HCT116 (cell line): ENCODE results near the gene BST2. TPM values are rescaled to one million over a fixed set of nuclear protein-coding genes. Genes with fewer than 3 reads are reported as not detected.

ENCODE experiments used
- ATAC-seq: fragments of 200-7000 bp; cut with Tn5 transposase; 2 replicates; pipeline ENCODE4 v1.9.1; 2020; ENCODE audit warnings: mild to moderate bottlenecking, moderate library complexity
- BruUV-seq: library from RNA; stranded (reverse); fragments of 400-500 nt; replicated peaks from 2 replicates; lab custom pipeline; 2021; lab: Mats Ljungman, UMichigan
- CTCF ChIA-PET: fragments of 300-600 bp; sonication (Branson Sonifier 250); formaldehyde crosslinking; loops from one replicate; lab custom pipeline; 2021; ENCODE audit warnings: antibody characterized with exemption; lab: Charles Lee
- POLR2A ChIA-PET: fragments of 300-600, 350-600 bp; sonication (Branson Sonifier 250); formaldehyde crosslinking; loops from one replicate; lab custom pipeline; 2021; ENCODE audit warnings: antibody characterized with exemption; lab: Charles Lee
- RAD21 ChIA-PET, 2 experiments: fragments of 300-600 bp; sonication (Branson Sonifier 250); formaldehyde crosslinking; loops; one replicate each; lab custom pipeline; 2023; ENCODE audit warnings: low total read pairs in 2 of 2; ENCODE audit not compliant: uncharacterized antibody in 2 of 2, unreplicated experiment in 2 of 2, low non-redundant PET in 1 of 2; lab: Charles Lee
- DNase-seq: peaks from one replicate; pipeline ENCODE4 v3.0.0-alpha.2; 2010; ENCODE audit warnings: low read depth, low spot score
- H2AFZ ChIP-seq: fragments of 200-600 bp; shearing (Covaris generic), sonication (generic); 2 replicates; pipeline ENCODE4 v1.6.1; 2017; ENCODE audit warnings: low read depth, mixed run types, mixed read lengths, antibody characterized with exemption, low read length; ENCODE audit not compliant: poor library complexity, severe bottlenecking
- H3K27ac ChIP-seq: 2 replicates; pipeline ENCODE4 v1.5.1; 2012; ENCODE audit warnings: low read depth, low read length
- H3K27me3 ChIP-seq: fragments of 200-600 bp; sonication (generic); 2 replicates; pipeline ENCODE4 v1.6.1; 2016; ENCODE audit warnings: mixed run types, low read length, mixed read lengths; ENCODE audit not compliant: insufficient read depth
- H3K36me3 ChIP-seq, 2 experiments: fragments of 200-500 bp in 1 of 2; fragments of 200-600 bp in 1 of 2; sonication (Bioruptor generic) in 1 of 2; sonication (generic) in 1 of 2; 2 replicates each; pipeline versions ENCODE4 v1.5.1 to v1.6.1; 2014 to 2016; ENCODE audit warnings: low read length in 2 of 2, inconsistent platforms in 1 of 2, mixed read lengths in 1 of 2, mixed run types in 1 of 2; ENCODE audit not compliant: insufficient read depth in 2 of 2, control insufficient read depth in 1 of 2
- H3K4me1 ChIP-seq, 2 experiments: fragments of 200-600 bp in 1 of 2; sonication (generic) in 1 of 2; 2 replicates each; pipeline versions ENCODE4 v1.5.1 to v1.6.1; 2012 to 2017; ENCODE audit warnings: low read length in 2 of 2, inconsistent platforms in 1 of 2, mild to moderate bottlenecking in 1 of 2, mixed read lengths in 1 of 2, mixed run types in 1 of 2, moderate library complexity in 1 of 2; ENCODE audit not compliant: insufficient read depth in 2 of 2, control insufficient read depth in 1 of 2
- H3K4me2 ChIP-seq: fragments of 200-600 bp; sonication (generic); 2 replicates; pipeline ENCODE4 v1.6.1; 2017; ENCODE audit warnings: mixed run types, low read length, mixed read lengths
- H3K4me3 ChIP-seq, 2 experiments: fragments of 200-600 bp in 1 of 2; sonication (generic) in 1 of 2; replicated peaks in 1 of 2; 2 replicates each; pipeline ENCODE4 v1.5.1; 2011 to 2016; ENCODE audit warnings: low read length in 2 of 2, control low read depth in 1 of 2, low read depth in 1 of 2, mild to moderate bottlenecking in 1 of 2, mixed read lengths in 1 of 2, mixed run types in 1 of 2
- H3K79me2 ChIP-seq: fragments of 200-600 bp; sonication (generic); 2 replicates; pipeline ENCODE4 v1.6.1; 2017; ENCODE audit warnings: mild to moderate bottlenecking, mixed run types, low read length, moderate library complexity, mixed read lengths; ENCODE audit not compliant: insufficient read depth
- H3K9ac ChIP-seq: fragments of 200-600 bp; sonication (generic); 2 replicates; pipeline ENCODE4 v1.6.1; 2016; ENCODE audit warnings: low read length, mixed read lengths
- H3K9me2 ChIP-seq: fragments of 200-600 bp; sonication (generic), shearing (Covaris generic); 2 replicates; pipeline ENCODE4 v1.6.1; 2017; ENCODE audit warnings: mixed run types, mild to moderate bottlenecking, moderate library complexity; ENCODE audit not compliant: insufficient read depth
- H3K9me3 ChIP-seq, 2 experiments: fragments of 200-500 bp in 1 of 2; fragments of 200-600 bp in 1 of 2; sonication (Bioruptor generic) in 1 of 2; sonication (generic) in 1 of 2; 2 replicates each; pipeline ENCODE4 v1.6.1; 2014 to 2017; ENCODE audit warnings: low read length in 2 of 2, mixed read lengths in 2 of 2, inconsistent platforms in 1 of 2, low read depth in 1 of 2, mild to moderate bottlenecking in 1 of 2, mixed run types in 1 of 2, moderate library complexity in 1 of 2; ENCODE audit not compliant: control insufficient read depth in 1 of 2, insufficient read depth in 1 of 2
- H4K20me1 ChIP-seq: fragments of 200-600 bp; sonication (generic), shearing (Covaris generic); 2 replicates; pipeline ENCODE4 v1.6.1; 2017; ENCODE audit warnings: mixed run types, mild to moderate bottlenecking, moderate library complexity; ENCODE audit not compliant: insufficient read depth
- CEBPB ChIP-seq: IDR thresholded peaks from 2 replicates; pipeline ENCODE4 v1.6.1; 2012; ENCODE audit warnings: low read depth
- CTCF ChIP-seq, 3 experiments: fragments of 200-600 bp in 1 of 3; sonication (generic) in 1 of 3; IDR thresholded peaks in 2 of 3; conservative IDR thresholded peaks in 1 of 3; 2 replicates each; pipeline ENCODE4 v1.5.1; 2012 to 2017; ENCODE audit warnings: low read depth in 2 of 3, low read length in 2 of 3, antibody characterized with exemption in 1 of 3, borderline replicate concordance in 1 of 3, control low read depth in 1 of 3, mild to moderate bottlenecking in 1 of 3, mixed read lengths in 1 of 3, mixed run types in 1 of 3, moderate library complexity in 1 of 3; ENCODE audit not compliant: insufficient read depth in 1 of 3
- EGR1 ChIP-seq: IDR thresholded peaks from 2 replicates; pipeline ENCODE4 v1.6.1; 2012; ENCODE audit warnings: low read depth
- ELF1 ChIP-seq: IDR thresholded peaks from 2 replicates; pipeline ENCODE4 v1.6.1; 2012; ENCODE audit warnings: low read depth, borderline replicate concordance
- EZH2 ChIP-seq: fragments of 200-600 bp; sonication (generic); IDR thresholded peaks from 2 replicates; pipeline ENCODE4 v1.6.1; 2017; ENCODE audit warnings: antibody characterized with exemption, mixed run types
- EZH2phosphoT487 ChIP-seq: fragments of 200-600 bp; IDR thresholded peaks from 2 replicates; pipeline ENCODE4 v1.6.1; 2018; ENCODE audit warnings: antibody characterized with exemption, borderline replicate concordance
- FOSL1 ChIP-seq: IDR thresholded peaks from 2 replicates; pipeline ENCODE4 v1.6.1; 2012; ENCODE audit warnings: low read depth
- JUND ChIP-seq: IDR thresholded peaks from 2 replicates; pipeline ENCODE4 v1.6.1; 2012
- POLR2A ChIP-seq: IDR thresholded peaks from 2 replicates; pipeline ENCODE4 v1.7.0; 2011; ENCODE audit warnings: borderline replicate concordance; ENCODE audit not compliant: insufficient read depth, insufficient read length; ENCODE audit errors: extremely low read depth
- POLR2AphosphoS5 ChIP-seq: IDR thresholded peaks from 2 replicates; pipeline ENCODE4 v1.6.1; 2011; ENCODE audit warnings: mild to moderate bottlenecking, low read depth, low read length, moderate library complexity
- RAD21 ChIP-seq: IDR thresholded peaks from 2 replicates; pipeline ENCODE4 v1.6.1; 2012; ENCODE audit warnings: low read depth, mild to moderate bottlenecking
- REST ChIP-seq: IDR thresholded peaks from 2 replicates; pipeline ENCODE4 v1.6.1; 2012; ENCODE audit warnings: low read depth
- SP1 ChIP-seq: IDR thresholded peaks from 2 replicates; pipeline ENCODE4 v1.6.1; 2012; ENCODE audit warnings: low read depth
- YY1 ChIP-seq: IDR thresholded peaks from 2 replicates; pipeline ENCODE4 v1.6.1; 2011; ENCODE audit warnings: low read length, low read depth, moderate library complexity, mild to moderate bottlenecking; ENCODE audit not compliant: insufficient replicate concordance; ENCODE audit errors: extremely low read depth
- ZFX ChIP-seq: fragments of 450-650 bp; IDR thresholded peaks from 2 replicates; pipeline ENCODE4 v1.6.1; 2017
- ZNF274 ChIP-seq: fragments of 200-500 bp; sonication (Bioruptor generic); IDR thresholded peaks from 2 replicates; pipeline ENCODE4 v1.6.1; 2014; ENCODE audit warnings: mild to moderate bottlenecking, low read depth, low read length, inconsistent platforms
- intact Hi-C: fragments of 100-400 bp; cut with micrococcal nuclease; formaldehyde crosslinking; loops from 2 replicates; pipeline ENCODE4 v1.10.0; 2022
- total RNA-seq: library from RNA; stranded (reverse); gene quantifications from one replicate; pipeline ENCODE4 v1.2.1, GENCODE V29; 2021; ENCODE audit not compliant: unreplicated experiment
- TF ChIP-seq, protein P1 (sequence below): IDR thresholded peaks from 2 replicates; pipeline ENCODE4 v1.6.1; 2012
- TF ChIP-seq, protein P2 (sequence below): IDR thresholded peaks from 2 replicates; pipeline ENCODE4 v1.6.1; 2011; ENCODE audit warnings: mild to moderate bottlenecking, low read length, moderate library complexity; ENCODE audit not compliant: insufficient replicate concordance; ENCODE audit errors: extremely low read depth
- TF ChIP-seq, protein P3 (sequence below): IDR thresholded peaks from 2 replicates; pipeline ENCODE4 v1.6.1; 2012

The BST2 gene
- total RNA-seq, 1 experiment from 2014 or later: 5.4 TPM

DNA sequence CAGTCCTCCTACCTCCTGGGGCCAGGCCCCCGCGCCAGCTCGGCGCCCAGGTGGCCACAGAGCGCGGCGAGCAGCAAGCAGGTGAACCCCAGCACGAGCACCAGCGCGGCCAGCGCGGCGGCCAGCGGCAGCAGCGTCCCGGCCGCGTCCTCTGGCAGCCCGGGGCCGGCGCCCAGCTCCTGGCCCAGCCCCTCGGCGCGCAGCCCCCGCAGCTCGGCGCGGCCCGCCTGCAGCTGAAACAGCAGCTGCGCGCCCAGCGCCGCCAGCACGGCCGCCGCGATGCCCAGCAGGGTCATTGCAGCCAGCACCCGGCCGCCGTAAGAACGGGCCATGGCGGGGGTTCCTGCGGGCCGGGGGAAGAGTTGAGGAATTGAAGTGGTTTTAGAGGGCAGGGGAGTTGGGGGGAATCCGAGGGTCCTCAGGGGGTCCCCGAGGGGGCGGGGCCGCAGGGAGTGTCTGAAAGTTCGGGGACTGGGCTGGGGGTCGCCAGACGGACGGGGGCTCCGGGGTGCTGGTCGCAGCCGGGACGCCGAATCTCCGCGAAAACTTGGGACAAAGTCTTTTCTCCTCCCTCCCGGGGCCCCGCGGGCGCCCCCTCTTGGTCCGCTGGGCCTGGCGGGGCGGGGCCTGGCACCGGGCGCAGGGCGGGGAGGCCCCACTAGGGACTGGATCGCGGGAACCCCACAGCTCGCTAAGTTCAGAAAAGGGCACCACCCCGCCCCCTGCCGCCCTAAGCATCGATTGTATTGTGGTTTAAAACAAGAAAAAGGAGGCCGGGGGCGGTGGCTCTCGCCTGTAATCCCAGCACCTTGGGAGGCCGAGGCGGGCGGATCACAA lies 42.9 kb upstream of the BST2 start, which contains the start of gene TMEM221:
Gene TMEM221, minus strand, starts transcription at position 538 of the 837 bp plus-strand sequence. Its CDS starts 206 bp downstream, at position 332.
- DNase-seq: no peak
- H3K4me2 ChIP-seq: peak within 1 kb of the TSS; percentile 91
- POLR2A ChIA-PET: no interaction called here
- intact Hi-C loops: no loop called here
- no peaks in the 10 kb centered on the region for H3K9me3 ChIP-seq
- peaks cover 24 to 46% of the 10 kb centered on the region in 2 experiments for H3K4me1 ChIP-seq
- H3K27me3 ChIP-seq: no peaks in the 10 kb centered on the region
- H2AFZ ChIP-seq: no peak within 1 kb of the TSS
- no peaks in the 10 kb centered on the region for H3K36me3 ChIP-seq
- H3K79me2 ChIP-seq: no peaks in the 10 kb centered on the region
- no peaks in the 10 kb centered on the region for H3K9me2 ChIP-seq
- CTCF ChIA-PET: interaction anchor here (0.9 to 1.3 kb wide), 4 partner anchors 17 to 155 kb away, joined by 3 to 4 read pairs (median 3); partner anchors contain the start of gene MVB12A
- peak within 1 kb of the TSS; percentile 71 for H3K9ac ChIP-seq
- BruUV-seq: no TSS peak
- no peaks in the 10 kb centered on the region for H4K20me1 ChIP-seq
- RAD21 ChIA-PET: no interaction called here
- H3K4me3 ChIP-seq: peak within 1 kb of the TSS; percentile 56 to 70
- peak within 1 kb of the TSS; percentile 79; the same call in 1 of the 2 replicates for H3K27ac ChIP-seq
- ATAC-seq: peak; percentile 78
- TF ChIP-seq FOSL1: no peak
- no peak for TF ChIP-seq RAD21
- no peak for TF ChIP-seq EZH2
- TF ChIP-seq CEBPB: no peak
- TF ChIP-seq ZNF274: no peak
- peak; percentile 31 for TF ChIP-seq POLR2A
- TF ChIP-seq ZFX: peak; percentile 69; the same call in 1 of the 2 replicates
- peak; percentile 73 for TF ChIP-seq POLR2AphosphoS5
- no peak for TF ChIP-seq JUND
- TF ChIP-seq EGR1: 0 out of 2 replicates have a peak, but pooled peaks have one; percentile 34
- no peak for TF ChIP-seq REST
- TF ChIP-seq, protein P1, sequence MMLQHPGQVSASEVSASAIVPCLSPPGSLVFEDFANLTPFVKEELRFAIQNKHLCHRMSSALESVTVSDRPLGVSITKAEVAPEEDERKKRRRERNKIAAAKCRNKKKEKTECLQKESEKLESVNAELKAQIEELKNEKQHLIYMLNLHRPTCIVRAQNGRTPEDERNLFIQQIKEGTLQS: no peak
- TF ChIP-seq ELF1: no peak
- TF ChIP-seq SP1: no peak
- peak; percentile 48 to 75 (median 62); a peak in 5 of 6 replicates for TF ChIP-seq CTCF (IDR thresholded peaks at IDR 0.05 in 2 of 3, conservative IDR thresholded peaks at IDR 0.05 in 1 of 3; ENCODE audit: borderline replicate concordance in 1 of 3, insufficient read depth in 1 of 3, low read depth in 2 of 3, low read length in 2 of 3)
- TF ChIP-seq, protein P2, sequence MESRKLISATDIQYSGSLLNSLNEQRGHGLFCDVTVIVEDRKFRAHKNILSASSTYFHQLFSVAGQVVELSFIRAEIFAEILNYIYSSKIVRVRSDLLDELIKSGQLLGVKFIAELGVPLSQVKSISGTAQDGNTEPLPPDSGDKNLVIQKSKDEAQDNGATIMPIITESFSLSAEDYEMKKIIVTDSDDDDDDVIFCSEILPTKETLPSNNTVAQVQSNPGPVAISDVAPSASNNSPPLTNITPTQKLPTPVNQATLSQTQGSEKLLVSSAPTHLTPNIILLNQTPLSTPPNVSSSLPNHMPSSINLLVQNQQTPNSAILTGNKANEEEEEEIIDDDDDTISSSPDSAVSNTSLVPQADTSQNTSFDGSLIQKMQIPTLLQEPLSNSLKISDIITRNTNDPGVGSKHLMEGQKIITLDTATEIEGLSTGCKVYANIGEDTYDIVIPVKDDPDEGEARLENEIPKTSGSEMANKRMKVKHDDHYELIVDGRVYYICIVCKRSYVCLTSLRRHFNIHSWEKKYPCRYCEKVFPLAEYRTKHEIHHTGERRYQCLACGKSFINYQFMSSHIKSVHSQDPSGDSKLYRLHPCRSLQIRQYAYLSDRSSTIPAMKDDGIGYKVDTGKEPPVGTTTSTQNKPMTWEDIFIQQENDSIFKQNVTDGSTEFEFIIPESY: no peak
- TF ChIP-seq EZH2phosphoT487: no peak
- TF ChIP-seq, protein P3, sequence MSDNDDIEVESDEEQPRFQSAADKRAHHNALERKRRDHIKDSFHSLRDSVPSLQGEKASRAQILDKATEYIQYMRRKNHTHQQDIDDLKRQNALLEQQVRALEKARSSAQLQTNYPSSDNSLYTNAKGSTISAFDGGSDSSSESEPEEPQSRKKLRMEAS: no peak
- no peak for TF ChIP-seq YY1
